Measurements from ENCODE around the gene PSMD7. TPM values are rescaled to one million over a fixed set of nuclear protein-coding genes. Genes with fewer than 3 reads are reported as not detected.
"Not testable (repeated sequence)": the region's sequence is repeated elsewhere in the genome, so short reads cannot be mapped to it uniquely, and the experiment has no call there.

The PSMD7 gene
- total and polyA plus RNA-seq, 2 donors (not counting 3 experiments of a cell fraction or from before 2014, with no cell fraction given): 89.8 to 119 TPM

GRCh38 chr16:74325641-74326040 is 29.0 kb downstream of the PSMD7 start:
- no peaks in the 10 kb centered on the region for H4K20me1 ChIP-seq (replicated peaks; ENCODE audit: control insufficient read depth, extremely low read depth, insufficient read depth, low read length)
- POLR2A ChIA-PET: no interaction called here
- FAIRE-seq: no peak
- no peak overlapping the region for H2AFZ ChIP-seq (ENCODE audit: low read depth, low read length)
- no TSS peak for BruUV-seq (replicated peaks)
- H3K4me2 ChIP-seq (ENCODE audit: insufficient read depth, low read length): no peak overlapping the region
- H3K79me2 ChIP-seq (ENCODE audit: control insufficient read depth, insufficient read depth, low read length): no peaks in the 10 kb centered on the region
- no peaks in the 10 kb centered on the region for H3K4me1 ChIP-seq (ENCODE audit: control insufficient read depth, extremely low read depth, insufficient read depth, low read length)
- H3K9me3 ChIP-seq (replicated peaks; ENCODE audit: control insufficient read depth, insufficient read depth, low read length): no peaks in the 10 kb centered on the region
- intact Hi-C loops (cut with micrococcal nuclease) (no loop called here), dilution Hi-C loops (cut with MboI; ENCODE audit: extremely low pct_ligation_motif_present, low sequenced_read_pairs) (no loop called here)
- no peaks in the 10 kb centered on the region for H3K9me1 ChIP-seq (replicated peaks; ENCODE audit: control insufficient read depth, extremely low read depth, insufficient read depth, low read length)
- CTCF ChIA-PET: interaction anchor here (1.3 to 2.2 kb wide), 3 partner anchors 12 to 21 kb away, joined by 3 to 11 read pairs (median 5); no protein-coding TSS in a partner anchor
- TF ChIP-seq CTCF (IDR thresholded peaks at IDR 0.05; ENCODE audit: extremely low read depth in 1 of 2, insufficient read depth in 1 of 2, low read depth in 1 of 2, low read length in 2 of 2): no peak
- no peak for TF ChIP-seq GATA2 (IDR thresholded peaks at IDR 0.05; ENCODE audit: insufficient read depth, insufficient read length, low read depth, low read length)
- TF ChIP-seq MAX (IDR thresholded peaks at IDR 0.05; ENCODE audit: insufficient read depth, insufficient read length): no peak
- TF ChIP-seq MYC (IDR thresholded peaks at IDR 0.05; ENCODE audit: low read depth, low read length): no peak
- TF ChIP-seq EZH2 (IDR thresholded peaks at IDR 0.05; ENCODE audit: borderline replicate concordance, low read depth, low read length, severe bottlenecking): no peak
- no peak for TF ChIP-seq JUN (IDR thresholded peaks at IDR 0.05; ENCODE audit: borderline replicate concordance, insufficient read depth, insufficient read length, low read depth)
- no peak for TF ChIP-seq POLR2A (IDR thresholded peaks at IDR 0.05; ENCODE audit: low read depth, low read length)
- TF ChIP-seq POLR2AphosphoS5 (IDR thresholded peaks at IDR 0.05; ENCODE audit: insufficient read depth, low read depth, low read length): no peak
- no peak overlapping the region for H3K27ac ChIP-seq (ENCODE audit: insufficient read depth, low read depth, low read length)
- DNase-seq (ENCODE audit: low read depth, low spot score): no peak
- H3K4me3 ChIP-seq (replicated peaks in 1 of 3; ENCODE audit: insufficient read depth in 1 of 3, low read depth in 1 of 3, low read length in 3 of 3): no peak overlapping the region
- no peak overlapping the region for H3K9ac ChIP-seq (replicated peaks; ENCODE audit: extremely low read depth, insufficient read depth, low read length)
- H3K27me3 ChIP-seq (ENCODE audit: control insufficient read depth in 2 of 2, insufficient read depth in 2 of 2, low read length in 2 of 2): no peaks in the 10 kb centered on the region
- peaks cover 0 to 7% of the 10 kb centered on the region in 2 experiments for H3K36me3 ChIP-seq (ENCODE audit: control insufficient read depth in 2 of 2, extremely low read depth in 1 of 2, insufficient read depth in 2 of 2, low read length in 2 of 2)

GRCh38 chr16:74328346-74328745 is 31.7 kb downstream of the PSMD7 start:
- CTCF ChIA-PET: interaction anchor here (1.5 kb wide), 1 partner anchor 19 kb away, joined by 4 read pairs; no protein-coding TSS in a partner anchor
- dilution Hi-C loops (cut with MboI; ENCODE audit: extremely low pct_ligation_motif_present, low sequenced_read_pairs); DNase-seq (ENCODE audit: low read depth, low spot score); POLR2A ChIA-PET; H3K9me1 ChIP-seq (replicated peaks; ENCODE audit: control insufficient read depth, extremely low read depth, insufficient read depth, low read length); FAIRE-seq; H3K9ac ChIP-seq (replicated peaks; ENCODE audit: extremely low read depth, insufficient read depth, low read length); H3K4me3 ChIP-seq (replicated peaks in 1 of 3; ENCODE audit: insufficient read depth in 1 of 3, low read depth in 1 of 3, low read length in 3 of 3); H3K27me3 ChIP-seq (ENCODE audit: control insufficient read depth in 2 of 2, insufficient read depth in 2 of 2, low read length in 2 of 2); H3K79me2 ChIP-seq (ENCODE audit: control insufficient read depth, insufficient read depth, low read length); H3K4me2 ChIP-seq (ENCODE audit: insufficient read depth, low read length); H2AFZ ChIP-seq (ENCODE audit: low read depth, low read length); H3K4me1 ChIP-seq (ENCODE audit: control insufficient read depth, extremely low read depth, insufficient read depth, low read length); H3K9me3 ChIP-seq (replicated peaks; ENCODE audit: control insufficient read depth, insufficient read depth, low read length); H3K27ac ChIP-seq (ENCODE audit: insufficient read depth, low read depth, low read length); H4K20me1 ChIP-seq (replicated peaks; ENCODE audit: control insufficient read depth, extremely low read depth, insufficient read depth, low read length); intact Hi-C loops (cut with micrococcal nuclease); BruUV-seq (replicated peaks): not testable (repeated sequence)
- peaks cover 0 to 14% of the 10 kb centered on the region in 2 experiments for H3K36me3 ChIP-seq (ENCODE audit: control insufficient read depth in 2 of 2, extremely low read depth in 1 of 2, insufficient read depth in 2 of 2, low read length in 2 of 2)

- H3K27ac ChIP-seq (ENCODE audit: insufficient read depth, low read depth, low read length); H3K27me3 ChIP-seq (ENCODE audit: control insufficient read depth in 2 of 2, insufficient read depth in 2 of 2, low read length in 2 of 2); BruUV-seq (replicated peaks); H3K9me1 ChIP-seq (replicated peaks; ENCODE audit: control insufficient read depth, extremely low read depth, insufficient read depth, low read length); dilution Hi-C loops (cut with MboI; ENCODE audit: extremely low pct_ligation_motif_present, low sequenced_read_pairs); DNase-seq (ENCODE audit: low read depth, low spot score); FAIRE-seq; POLR2A ChIA-PET; H4K20me1 ChIP-seq (replicated peaks; ENCODE audit: control insufficient read depth, extremely low read depth, insufficient read depth, low read length); intact Hi-C loops (cut with micrococcal nuclease); H3K9ac ChIP-seq (replicated peaks; ENCODE audit: extremely low read depth, insufficient read depth, low read length); H3K79me2 ChIP-seq (ENCODE audit: control insufficient read depth, insufficient read depth, low read length); H3K4me1 ChIP-seq (ENCODE audit: control insufficient read depth, extremely low read depth, insufficient read depth, low read length); H3K4me3 ChIP-seq (replicated peaks in 1 of 3; ENCODE audit: insufficient read depth in 1 of 3, low read depth in 1 of 3, low read length in 3 of 3); CTCF ChIA-PET; H2AFZ ChIP-seq (ENCODE audit: low read depth, low read length); H3K9me3 ChIP-seq (replicated peaks; ENCODE audit: control insufficient read depth, insufficient read depth, low read length); H3K4me2 ChIP-seq (ENCODE audit: insufficient read depth, low read length): not testable (repeated sequence)
- peaks cover 0 to 10% of the 10 kb centered on the region in 2 experiments for H3K36me3 ChIP-seq (ENCODE audit: control insufficient read depth in 2 of 2, extremely low read depth in 1 of 2, insufficient read depth in 2 of 2, low read length in 2 of 2)
Measured at GRCh38 chr16:74332469-74332868, 35.9 kb downstream of the PSMD7 start.

All from endothelial cell of umbilical vein (primary cell).